Astrocyte (in vitro differentiated cells and primary cell): ENCODE results near the gene PRMT2. TPM values are rescaled to one million over a fixed set of nuclear protein-coding genes. Genes with fewer than 3 reads are reported as not detected.

Experiments used
- DNase-seq: peaks from one replicate; pipeline ENCODE4 v3.0.0-alpha.2; 2010; ENCODE audit warnings: low read depth
- FAIRE-seq: peaks from 2 replicates; lab custom pipeline; 2011; peaks lifted over from hg19 to GRCh38; lab: Jason Lieb, UNC
- H2AFZ ChIP-seq: 2 replicates; pipeline ENCODE4 v1.6.0; 2012; ENCODE audit warnings: low read depth, low read length, inconsistent platforms
- H3K27ac ChIP-seq: 2 replicates; pipeline ENCODE4 v1.5.1; 2011; ENCODE audit warnings: low read depth, low read length, inconsistent platforms
- H3K27me3 ChIP-seq: 2 replicates; pipeline ENCODE4 v1.6.0; 2011; ENCODE audit warnings: low read length, inconsistent platforms; ENCODE audit not compliant: insufficient read depth
- H3K36me3 ChIP-seq: 2 replicates; pipeline ENCODE4 v1.5.1; 2011; ENCODE audit warnings: low read length, inconsistent platforms; ENCODE audit not compliant: insufficient read depth
- H3K4me1 ChIP-seq: 2 replicates; pipeline ENCODE4 v1.5.1; 2011; ENCODE audit warnings: low read length, inconsistent platforms; ENCODE audit not compliant: insufficient read depth
- H3K4me2 ChIP-seq: 2 replicates; pipeline ENCODE4 v1.6.0; 2012; ENCODE audit warnings: low read length, inconsistent platforms
- H3K4me3 ChIP-seq: 2 replicates; pipeline ENCODE4 v1.5.1; 2011; ENCODE audit warnings: low read depth, mild to moderate bottlenecking, low read length, inconsistent platforms; ENCODE audit not compliant: insufficient read depth
- H3K79me2 ChIP-seq: 2 replicates; pipeline ENCODE4 v1.6.0; 2012; ENCODE audit warnings: mild to moderate bottlenecking, low read length, inconsistent platforms; ENCODE audit not compliant: insufficient read depth
- H3K9ac ChIP-seq: 2 replicates; pipeline ENCODE4 v1.6.0; 2012; ENCODE audit warnings: mild to moderate bottlenecking, low read length, inconsistent platforms
- H3K9me3 ChIP-seq: 2 replicates; pipeline ENCODE4 v1.5.1; 2012; ENCODE audit warnings: low read depth, mild to moderate bottlenecking, low read length, inconsistent platforms; ENCODE audit not compliant: insufficient read depth
- H4K20me1 ChIP-seq: 2 replicates; pipeline ENCODE4 v1.6.0; 2012; ENCODE audit warnings: low read length, inconsistent platforms; ENCODE audit not compliant: insufficient read depth
- H3K27ac Mint-ChIP-seq: one replicate; pipeline ENCODE4 v1.8.0; 2021; ENCODE audit warnings: mild to moderate bottlenecking, mixed read lengths; ENCODE audit not compliant: unreplicated experiment
- H3K27me3 Mint-ChIP-seq: one replicate; pipeline ENCODE4 v1.8.0; 2021; ENCODE audit warnings: low read depth, mixed read lengths; ENCODE audit not compliant: unreplicated experiment
- H3K36me3 Mint-ChIP-seq: one replicate; pipeline ENCODE4 v1.8.0; 2021; ENCODE audit warnings: low read depth, mixed read lengths; ENCODE audit not compliant: unreplicated experiment
- H3K4me1 Mint-ChIP-seq: one replicate; pipeline ENCODE4 v1.8.0; 2021; ENCODE audit warnings: low read depth, mixed read lengths; ENCODE audit not compliant: unreplicated experiment
- H3K4me3 Mint-ChIP-seq: one replicate; pipeline ENCODE4 v1.8.0; 2021; ENCODE audit warnings: mild to moderate bottlenecking, moderate library complexity, mixed read lengths; ENCODE audit not compliant: unreplicated experiment
- H3K9me3 Mint-ChIP-seq: one replicate; pipeline ENCODE4 v1.8.0; 2021; ENCODE audit warnings: mild to moderate bottlenecking, mixed read lengths; ENCODE audit not compliant: unreplicated experiment
- CTCF ChIP-seq: IDR thresholded peaks from 2 replicates; pipeline ENCODE4 v1.5.1; 2011; ENCODE audit warnings: low read depth, mild to moderate bottlenecking, inconsistent platforms, low read length, moderate library complexity; ENCODE audit not compliant: insufficient read depth
- EZH2 ChIP-seq: IDR thresholded peaks from 2 replicates; pipeline ENCODE4 v1.6.1; 2012; ENCODE audit warnings: mild to moderate bottlenecking, low read length, inconsistent platforms; ENCODE audit not compliant: insufficient read depth
- total RNA-seq: library from RNA; stranded (reverse); gene quantifications from 2 replicates; pipeline ENCODE4 v1.2.1, GENCODE V29; 2021

Gene PRMT2
- total RNA-seq, 1 donor from 2014 or later = 106 TPM

GRCh38 chr21:46616050-46616449 is 19.4 kb upstream of the PRMT2 start:
- H3K79me2 ChIP-seq = no peaks in the 10 kb centered on the region
- no peaks in the 10 kb centered on the region for H3K27me3 ChIP-seq
- no peaks in the 10 kb centered on the region for H3K36me3 Mint-ChIP-seq
- H3K4me1 ChIP-seq = peaks cover 5% of the 10 kb centered on the region
- no peak overlapping the region for H3K27ac Mint-ChIP-seq
- TF ChIP-seq EZH2 (no peak), CTCF (no peak)
- H3K9ac ChIP-seq = no peak overlapping the region
- no peak overlapping the region for H2AFZ ChIP-seq
- FAIRE-seq (peak; percentile 32), DNase-seq (no peak)
- no peak overlapping the region for H3K4me3 ChIP-seq
- H4K20me1 ChIP-seq = no peaks in the 10 kb centered on the region
- H3K9me3 ChIP-seq = peaks cover 4% of the 10 kb centered on the region
- peaks cover 8% of the 10 kb centered on the region for H3K9me3 Mint-ChIP-seq
- no peak overlapping the region for H3K27ac ChIP-seq
- H3K4me3 Mint-ChIP-seq = no peak overlapping the region
- no peaks in the 10 kb centered on the region for H3K27me3 Mint-ChIP-seq
- no peaks in the 10 kb centered on the region for H3K36me3 ChIP-seq
- peaks cover 16% of the 10 kb centered on the region for H3K4me1 Mint-ChIP-seq
- H3K4me2 ChIP-seq = no peak overlapping the region

- Histone ChIP-seq H3K36me3 (no peaks in the 10 kb centered on the region), H3K27me3 (no peaks in the 10 kb centered on the region), H3K9ac (no peak overlapping the region), H3K4me2 (no peak overlapping the region), H3K4me1 (peaks cover 8% of the 10 kb centered on the region), H3K9me3 (peaks cover 4% of the 10 kb centered on the region), H3K79me2 (no peaks in the 10 kb centered on the region), H3K27ac (no peak overlapping the region), H2AFZ (no peak overlapping the region), H3K4me3 (no peak overlapping the region), H4K20me1 (no peaks in the 10 kb centered on the region)
- no peak overlapping the region for H3K27ac Mint-ChIP-seq
- H3K36me3 Mint-ChIP-seq = no peaks in the 10 kb centered on the region
- DNase-seq (no peak), FAIRE-seq (no peak)
- H3K9me3 Mint-ChIP-seq = peaks cover 11% of the 10 kb centered on the region
- no peaks in the 10 kb centered on the region for H3K27me3 Mint-ChIP-seq
- no peak for TF ChIP-seq CTCF
- TF ChIP-seq EZH2 = no peak
- H3K4me3 Mint-ChIP-seq = no peak overlapping the region
- peaks cover 20% of the 10 kb centered on the region for H3K4me1 Mint-ChIP-seq
Measured at GRCh38 chr21:46616656-46617055, 18.8 kb upstream of the PRMT2 start.

- no peak overlapping the region for H3K4me3 Mint-ChIP-seq
Measured at GRCh38 chr21:46617267-46618051, 18.0 kb upstream of the PRMT2 start.

More at GRCh38 chr21:46617267-46618051, 18.0 kb upstream of the PRMT2 start:
- Histone ChIP-seq H3K36me3 (no peaks in the 10 kb centered on the region), H3K79me2 (no peaks in the 10 kb centered on the region), H2AFZ (no peak overlapping the region), H3K4me1 (peaks cover 11% of the 10 kb centered on the region), H3K4me3 (no peak overlapping the region), H3K9me3 (peaks cover 4% of the 10 kb centered on the region), H3K9ac (no peak overlapping the region), H3K4me2 (no peak overlapping the region), H3K27ac (no peak overlapping the region), H3K27me3 (no peaks in the 10 kb centered on the region), H4K20me1 (no peaks in the 10 kb centered on the region)
- TF ChIP-seq CTCF (no peak), EZH2 (no peak)
- Mint-ChIP-seq H3K36me3 (no peaks in the 10 kb centered on the region), H3K9me3 (peaks cover 11% of the 10 kb centered on the region), H3K27ac (no peak overlapping the region), H3K27me3 (no peaks in the 10 kb centered on the region), H3K4me1 (peaks cover 23% of the 10 kb centered on the region)
- peak; percentile 17 for FAIRE-seq
- DNase-seq = peak; percentile 79
